CD4-positive, alpha-beta T cell treated with Interleukin-21 for 1 hour (primary cell): ENCODE measurements around the gene TTC33.
"Not testable (repeated sequence)": the region's sequence is repeated elsewhere in the genome, so short reads cannot be mapped to it uniquely, and the experiment has no call there.

Experiments used
- DNase-seq: peaks from one replicate; pipeline ENCODE4 v3.0.0-alpha.2; 2020

Gene TTC33

GRCh38 chr5:40603378-40603777, 152.4 kb downstream of the TTC33 start:
- no peak for DNase-seq

- DNase-seq = no peak
These were observed 154.4 kb downstream of the TTC33 start for GRCh38 chr5:40601198-40601868.

GRCh38 chr5:40600383-40600782, 155.4 kb downstream of the TTC33 start:
- DNase-seq = no peak

GRCh38 chr5:40599676-40600075, 156.1 kb downstream of the TTC33 start:
- no peak for DNase-seq

GRCh38 chr5:40594811-40595210, 160.9 kb downstream of the TTC33 start:
- DNase-seq = no peak

GRCh38 chr5:40591727-40592396, 163.9 kb downstream of the TTC33 start:
- DNase-seq = not testable (repeated sequence)

- DNase-seq = no peak
These were observed 168.4 kb downstream of the TTC33 start for GRCh38 chr5:40587376-40587775.

- peak; percentile 14 for DNase-seq
These were observed 170.1 kb downstream of the TTC33 start for GRCh38 chr5:40585537-40586267.

GRCh38 chr5:40584054-40584453, 171.7 kb downstream of the TTC33 start:
- DNase-seq = no peak

GRCh38 chr5:40578501-40579451, 177.0 kb downstream of the TTC33 start:
- peak; percentile 16 for DNase-seq

- DNase-seq = no peak
These were observed 178.0 kb downstream of the TTC33 start for GRCh38 chr5:40577718-40578117.

- no peak for DNase-seq
These were observed 179.8 kb downstream of the TTC33 start for GRCh38 chr5:40575921-40576320.

- no peak for DNase-seq
These were observed 180.3 kb downstream of the TTC33 start for GRCh38 chr5:40575411-40575810.

- DNase-seq = no peak
These were observed 182.8 kb downstream of the TTC33 start for GRCh38 chr5:40572937-40573336.

- no peak for DNase-seq
These were observed 183.4 kb downstream of the TTC33 start for GRCh38 chr5:40572391-40572790.

GRCh38 chr5:40571729-40572128, 184.0 kb downstream of the TTC33 start:
- no peak for DNase-seq

GRCh38 chr5:40570408-40571129, 185.2 kb downstream of the TTC33 start:
- DNase-seq = no peak

GRCh38 chr5:40569546-40570270, 186.1 kb downstream of the TTC33 start:
- DNase-seq = no peak

GRCh38 chr5:40568548-40568947, 187.2 kb downstream of the TTC33 start:
- DNase-seq = no peak

GRCh38 chr5:40563173-40563572, 192.6 kb downstream of the TTC33 start:
- not testable (repeated sequence) for DNase-seq

- no peak for DNase-seq
These were observed 195.2 kb downstream of the TTC33 start for GRCh38 chr5:40560474-40561110.
